Measurements from ENCODE around the gene MPND.

DNA sequence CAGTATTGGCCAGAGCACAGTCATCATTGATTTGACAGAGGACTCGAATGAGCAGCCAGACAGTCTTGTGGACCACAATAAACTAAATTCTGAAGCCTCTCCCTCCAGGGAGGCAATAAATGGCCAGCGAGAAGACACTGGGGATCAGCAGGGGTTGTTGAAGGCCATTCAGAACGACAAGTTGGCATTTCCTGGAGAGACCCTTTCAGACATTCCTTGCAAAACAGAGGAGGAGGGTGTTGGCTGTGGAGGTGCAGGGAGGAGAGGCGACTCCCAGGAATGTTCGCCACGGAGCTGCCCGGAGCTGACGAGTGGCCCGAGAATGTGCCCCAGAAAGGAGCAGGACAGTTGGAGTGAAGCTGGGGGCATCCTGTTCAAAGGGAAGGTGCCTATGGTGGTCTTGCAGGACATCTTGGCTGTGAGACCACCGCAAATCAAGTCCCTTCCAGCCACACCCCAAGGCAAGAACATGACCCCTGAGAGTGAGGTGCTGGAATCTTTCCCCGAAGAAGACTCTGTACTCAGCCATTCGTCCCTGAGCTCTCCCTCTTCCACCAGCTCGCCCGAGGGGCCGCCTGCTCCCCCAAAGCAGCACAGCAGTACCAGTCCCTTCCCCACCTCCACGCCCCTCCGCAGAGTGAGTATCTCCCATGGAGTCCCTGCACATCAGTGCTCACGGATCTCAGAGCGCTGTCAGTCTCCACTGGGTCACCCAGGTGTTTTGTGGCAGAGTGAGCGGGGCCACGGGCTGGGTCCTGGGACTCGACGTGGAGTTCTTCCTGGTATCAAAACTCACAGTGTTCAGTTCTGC is 66.0 kb downstream of the MPND start:
- TF ChIP-seq POLR2A (IDR thresholded peaks at IDR 0.05; ENCODE audit: low read length): no peak
- no peak for TF ChIP-seq GATA1 (IDR thresholded peaks at IDR 0.05; ENCODE audit: low read depth, low read length)
